ENCODE measurements around the gene ANTXR1.
"Not testable (repeated sequence)": the region's sequence is repeated elsewhere in the genome, so short reads cannot be mapped to it uniquely, and the experiment has no call there.

The ANTXR1 gene

GRCh38 chr2:69171897-69172525 lies 159.0 kb downstream of the ANTXR1 start:
- H3K9me3 ChIP-seq (ENCODE audit: insufficient read depth, low read length, severe bottlenecking): no peaks in the 10 kb centered on the region
- H3K4me2 ChIP-seq (ENCODE audit: insufficient read depth, low read length): no peak overlapping the region
- H3K27ac ChIP-seq (ENCODE audit: low read length): no peak overlapping the region
- no peak for TF ChIP-seq EZH2 (IDR thresholded peaks at IDR 0.05; ENCODE audit: borderline replicate concordance, low read depth, low read length, severe bottlenecking)
- TF ChIP-seq CTCF (IDR thresholded peaks at IDR 0.05; ENCODE audit: borderline replicate concordance, extremely low read depth, low read length, poor library complexity, severe bottlenecking): no peak
- H3K79me2 ChIP-seq (ENCODE audit: insufficient read depth, low read length): no peaks in the 10 kb centered on the region
- DNase-seq (no peak), ATAC-seq (ENCODE audit: insufficient read depth, low read depth) (no peak)
- H3K36me3 ChIP-seq (ENCODE audit: insufficient read depth, low read length): peaks cover 4% of the 10 kb centered on the region; the same call in 1 of the 2 replicates
- H4K20me1 ChIP-seq (ENCODE audit: insufficient read depth, low read length): no peaks in the 10 kb centered on the region
- H2AFZ ChIP-seq (ENCODE audit: low read depth, low read length): no peak overlapping the region
- H3K4me1 ChIP-seq (ENCODE audit: insufficient read depth, low read length): no peaks in the 10 kb centered on the region
- H3K9ac ChIP-seq (ENCODE audit: low read depth, low read length): no peak overlapping the region
- H3K4me3 ChIP-seq (ENCODE audit: low read depth in 1 of 2, low read length in 2 of 2): no peak overlapping the region
- no peaks in the 10 kb centered on the region for H3K27me3 ChIP-seq (ENCODE audit: insufficient read depth, low read length, poor library complexity)

- DNase-seq: no peak
- H3K4me1 ChIP-seq (ENCODE audit: insufficient read depth, low read length): no peaks in the 10 kb centered on the region
These were observed 160.7 kb downstream of the ANTXR1 start for GRCh38 chr2:69173706-69174105.

GRCh38 chr2:69174211-69174610 lies 161.2 kb downstream of the ANTXR1 start:
- not testable (repeated sequence) for H2AFZ ChIP-seq (ENCODE audit: low read depth, low read length); H3K9me3 ChIP-seq (ENCODE audit: insufficient read depth, low read length, severe bottlenecking); H3K4me1 ChIP-seq (ENCODE audit: insufficient read depth, low read length); H4K20me1 ChIP-seq (ENCODE audit: insufficient read depth, low read length); DNase-seq; H3K79me2 ChIP-seq (ENCODE audit: insufficient read depth, low read length); ATAC-seq (ENCODE audit: insufficient read depth, low read depth); H3K9ac ChIP-seq (ENCODE audit: low read depth, low read length); H3K36me3 ChIP-seq (ENCODE audit: insufficient read depth, low read length); H3K4me3 ChIP-seq (ENCODE audit: low read depth in 1 of 2, low read length in 2 of 2); H3K27me3 ChIP-seq (ENCODE audit: insufficient read depth, low read length, poor library complexity); H3K4me2 ChIP-seq (ENCODE audit: insufficient read depth, low read length); H3K27ac ChIP-seq (ENCODE audit: low read length)

More at GRCh38 chr2:69173706-69174105, 160.7 kb downstream of the ANTXR1 start:
- Histone ChIP-seq H4K20me1 (ENCODE audit: insufficient read depth, low read length) (no peaks in the 10 kb centered on the region), H3K27me3 (ENCODE audit: insufficient read depth, low read length, poor library complexity) (no peaks in the 10 kb centered on the region), H2AFZ (ENCODE audit: low read depth, low read length) (no peak overlapping the region), H3K79me2 (ENCODE audit: insufficient read depth, low read length) (no peaks in the 10 kb centered on the region), H3K9me3 (ENCODE audit: insufficient read depth, low read length, severe bottlenecking) (no peaks in the 10 kb centered on the region), H3K4me3 (ENCODE audit: low read depth in 1 of 2, low read length in 2 of 2) (no peak overlapping the region), H3K9ac (ENCODE audit: low read depth, low read length) (no peak overlapping the region), H3K36me3 (ENCODE audit: insufficient read depth, low read length) (0 out of 2 replicates have a peak, but pooled peaks cover 8% of the 10 kb centered on the region), H3K4me2 (ENCODE audit: insufficient read depth, low read length) (no peak overlapping the region), H3K27ac (ENCODE audit: low read length) (no peak overlapping the region)
- no peak for TF ChIP-seq EZH2 (IDR thresholded peaks at IDR 0.05; ENCODE audit: borderline replicate concordance, low read depth, low read length, severe bottlenecking)
- TF ChIP-seq CTCF (IDR thresholded peaks at IDR 0.05; ENCODE audit: borderline replicate concordance, extremely low read depth, low read length, poor library complexity, severe bottlenecking): no peak
- ATAC-seq (ENCODE audit: insufficient read depth, low read depth): no peak

GRCh38 chr2:69175790-69176715 lies 163.1 kb downstream of the ANTXR1 start:
- Histone ChIP-seq H4K20me1 (ENCODE audit: insufficient read depth, low read length) (no peaks in the 10 kb centered on the region), H3K79me2 (ENCODE audit: insufficient read depth, low read length) (no peaks in the 10 kb centered on the region), H3K27me3 (ENCODE audit: insufficient read depth, low read length, poor library complexity) (no peaks in the 10 kb centered on the region), H3K27ac (ENCODE audit: low read length) (no peak overlapping the region), H3K36me3 (ENCODE audit: insufficient read depth, low read length) (peaks cover 9% of the 10 kb centered on the region; the same call in 1 of the 2 replicates), H2AFZ (ENCODE audit: low read depth, low read length) (no peak overlapping the region), H3K9ac (ENCODE audit: low read depth, low read length) (no peak overlapping the region), H3K4me2 (ENCODE audit: insufficient read depth, low read length) (no peak overlapping the region), H3K4me3 (ENCODE audit: low read depth in 1 of 2, low read length in 2 of 2) (no peak overlapping the region), H3K9me3 (ENCODE audit: insufficient read depth, low read length, severe bottlenecking) (no peaks in the 10 kb centered on the region), H3K4me1 (ENCODE audit: insufficient read depth, low read length) (no peaks in the 10 kb centered on the region)
- ATAC-seq (ENCODE audit: insufficient read depth, low read depth) (no peak), DNase-seq (no peak)
- TF ChIP-seq EZH2 (IDR thresholded peaks at IDR 0.05; ENCODE audit: borderline replicate concordance, low read depth, low read length, severe bottlenecking) (no peak), CTCF (IDR thresholded peaks at IDR 0.05; ENCODE audit: borderline replicate concordance, extremely low read depth, low read length, poor library complexity, severe bottlenecking) (no peak)

Data from DND-41 (cell line).